BLaER1 treated with 17β-estradiol and CSF1 and Interleukin-3, amounts not matched to agents 10 nM and 100 nM (cell line): Measurements from ENCODE around the gene ZSCAN31.
A peak's percentile ranks its signal among the peaks of the same experiment; 100 is the strongest.

Experiments used
- H3K27ac ChIP-seq, 11 experiments: shearing (Covaris generic); formaldehyde crosslinking; 2 replicates each; pipeline ENCODE4 v1.8.1; 2022
- H3K27me3 ChIP-seq, 11 experiments: shearing (Covaris generic); formaldehyde crosslinking; 2 replicates each; pipeline ENCODE4 v1.8.1; 2022
- H3K36me3 ChIP-seq, 11 experiments: shearing (Covaris generic); formaldehyde crosslinking; 2 replicates each; pipeline ENCODE4 v1.8.1; 2022
- H3K4me1 ChIP-seq, 10 experiments: shearing (Covaris generic); formaldehyde crosslinking; 2 replicates each; pipeline ENCODE4 v1.8.1; 2022
- H3K4me2 ChIP-seq, 11 experiments: shearing (Covaris generic); formaldehyde crosslinking; 2 replicates each; pipeline ENCODE4 v1.8.1; 2022
- H3K4me3 ChIP-seq, 10 experiments: shearing (Covaris generic); formaldehyde crosslinking; 2 replicates each; pipeline ENCODE4 v1.8.1; 2022
- H3K9ac ChIP-seq, 11 experiments: shearing (Covaris generic); formaldehyde crosslinking; 2 replicates each; pipeline ENCODE4 v1.8.1; 2022
- H3K9me3 ChIP-seq, 11 experiments: shearing (Covaris generic); formaldehyde crosslinking; replicated peaks in 1 of 11; 2 replicates each; pipeline ENCODE4 v1.8.1; 2022
- H4K20me1 ChIP-seq, 11 experiments: shearing (Covaris generic); formaldehyde crosslinking; 2 replicates each; pipeline ENCODE4 v1.8.1; 2022
- Cebpa-rat ChIP-seq, 11 experiments: shearing (Covaris generic); IDR thresholded peaks; 2 replicates each; pipeline ENCODE4 v1.8.1; 2022

Gene ZSCAN31

DNA sequence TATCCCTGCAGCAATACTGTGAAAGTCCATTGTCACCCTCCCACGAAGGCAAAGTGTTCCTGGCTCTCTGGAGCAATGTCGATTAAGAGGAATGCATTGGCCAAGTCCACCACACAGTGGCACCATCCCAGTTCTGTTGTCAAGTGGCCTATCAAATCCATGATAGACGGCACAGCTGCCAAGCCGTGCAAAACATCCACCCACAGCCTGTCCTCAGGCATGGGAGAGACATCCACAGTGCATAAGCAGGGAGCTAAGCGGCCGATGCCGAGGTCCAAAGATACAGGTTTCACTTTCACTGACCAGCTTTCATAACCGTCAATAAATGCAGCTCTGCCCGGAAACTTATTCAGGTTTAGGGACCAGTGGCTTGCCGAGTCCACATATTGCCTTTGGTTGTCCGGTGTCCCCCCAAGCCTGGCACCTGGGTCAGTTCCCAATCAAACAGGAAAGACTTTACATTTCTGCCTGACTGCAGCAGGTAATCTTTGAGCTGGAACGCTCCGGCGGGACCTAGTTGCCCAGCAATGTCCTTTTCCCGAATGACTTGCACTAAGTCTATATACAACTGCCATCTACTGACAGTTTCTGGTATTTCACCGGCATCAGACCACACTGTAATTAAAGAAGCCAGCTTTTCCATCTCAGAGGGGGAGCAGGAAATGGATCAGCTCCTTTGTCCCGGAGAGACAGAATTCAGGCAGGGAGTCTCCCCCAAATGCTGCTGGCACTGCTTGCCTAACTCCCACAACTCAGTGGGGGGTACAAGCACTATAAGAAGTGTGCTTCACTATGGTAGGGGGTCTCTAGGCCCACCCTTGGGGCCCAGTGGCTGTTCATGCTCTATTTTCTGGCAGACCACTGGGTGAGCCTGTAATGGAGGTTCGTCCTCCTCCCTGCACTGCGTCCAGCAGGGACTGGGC lies 20.1 kb upstream of the ZSCAN31 start:
- Histone ChIP-seq H3K27ac (peak overlapping the region in 9 of 11 experiments; percentile 27 to 79 (median 69); a peak in 17 of 22 replicates), H3K4me2 (peak overlapping the region; percentile 64 to 89 (median 80)), H4K20me1 (peaks cover 0 to 15% (median 0%) of the 10 kb centered on the region in 11 experiments; a peak in 6 of 22 replicates), H3K9ac (peak overlapping the region; percentile 64 to 80 (median 74)), H3K4me1 (peaks cover 14 to 27% (median 21%) of the 10 kb centered on the region in 10 experiments), H3K27me3 (no peaks in the 10 kb centered on the region), H3K36me3 (peaks cover 2 to 33% (median 21%) of the 10 kb centered on the region in 11 experiments; a peak in 21 of 22 replicates), H3K4me3 (peak overlapping the region; percentile 58 to 78 (median 66)), H3K9me3 (peaks cover 0 to 23% (median 18%) of the 10 kb centered on the region in 11 experiments; a peak in 15 of 22 replicates)
- no peak for TF ChIP-seq Cebpa-rat (IDR thresholded peaks at IDR 0.05)

DNA sequence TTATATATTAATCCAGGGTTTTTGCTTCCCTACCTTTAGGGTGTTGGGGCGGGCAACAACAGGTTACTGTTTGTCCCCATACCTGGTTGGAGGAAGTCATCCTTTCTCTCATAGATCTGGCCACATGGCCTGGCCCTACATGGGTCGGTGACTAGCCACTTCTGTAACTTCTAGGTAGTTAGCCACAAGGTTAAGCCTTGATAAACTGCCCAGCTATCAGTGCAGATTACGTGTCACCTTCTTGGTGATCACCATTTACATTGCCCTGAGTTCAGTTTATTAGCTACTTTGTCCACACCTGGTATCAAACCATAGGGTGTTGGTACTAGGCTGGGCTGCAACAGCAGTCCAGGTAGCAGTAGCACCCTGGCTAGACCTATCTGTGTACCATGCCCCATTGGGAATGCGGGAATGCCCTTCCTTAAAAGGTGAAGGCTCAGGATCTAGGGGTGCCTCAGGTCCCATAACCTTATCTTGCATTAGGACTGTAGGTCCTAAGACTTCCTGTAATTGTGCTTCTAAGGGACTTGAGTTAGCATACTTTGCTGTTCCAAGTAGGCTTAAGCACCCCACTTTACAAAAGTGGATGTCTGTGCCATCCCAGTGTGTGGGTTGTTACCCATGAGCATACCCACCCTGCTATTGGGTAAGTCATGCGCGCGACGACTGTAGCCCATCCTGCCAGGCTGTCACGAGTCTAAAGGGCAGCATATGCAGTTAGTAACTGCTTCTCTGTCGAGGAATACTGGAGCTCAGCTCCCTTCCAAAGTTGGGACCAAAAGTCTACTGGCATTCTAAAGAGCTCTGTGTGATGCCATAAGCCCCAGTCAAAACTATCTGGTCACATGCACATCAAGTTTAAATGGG lies 19.0 kb upstream of the ZSCAN31 start:
- H3K4me2 ChIP-seq = peak overlapping the region; percentile 64 to 89 (median 80)
- H3K9ac ChIP-seq = peak overlapping the region in 6 of 11 experiments; percentile 64 to 80 (median 76); a peak in 6 of 22 replicates
- H3K36me3 ChIP-seq = peaks cover 0 to 25% (median 19%) of the 10 kb centered on the region in 11 experiments; a peak in 20 of 22 replicates
- peaks cover 0 to 23% (median 18%) of the 10 kb centered on the region in 11 experiments; a peak in 15 of 22 replicates for H3K9me3 ChIP-seq
- H4K20me1 ChIP-seq = peaks cover 0 to 15% (median 0%) of the 10 kb centered on the region in 11 experiments; a peak in 6 of 22 replicates
- H3K4me3 ChIP-seq = peak overlapping the region in 5 of 10 experiments; percentile 58 to 71 (median 67); a peak in 4 of 20 replicates
- peaks cover 24 to 36% (median 29%) of the 10 kb centered on the region in 10 experiments for H3K4me1 ChIP-seq
- H3K27ac ChIP-seq = peak overlapping the region in 8 of 11 experiments; percentile 6 to 79 (median 62); a peak in 8 of 22 replicates
- no peak for TF ChIP-seq Cebpa-rat (IDR thresholded peaks at IDR 0.05)
- H3K27me3 ChIP-seq = no peaks in the 10 kb centered on the region

DNA sequence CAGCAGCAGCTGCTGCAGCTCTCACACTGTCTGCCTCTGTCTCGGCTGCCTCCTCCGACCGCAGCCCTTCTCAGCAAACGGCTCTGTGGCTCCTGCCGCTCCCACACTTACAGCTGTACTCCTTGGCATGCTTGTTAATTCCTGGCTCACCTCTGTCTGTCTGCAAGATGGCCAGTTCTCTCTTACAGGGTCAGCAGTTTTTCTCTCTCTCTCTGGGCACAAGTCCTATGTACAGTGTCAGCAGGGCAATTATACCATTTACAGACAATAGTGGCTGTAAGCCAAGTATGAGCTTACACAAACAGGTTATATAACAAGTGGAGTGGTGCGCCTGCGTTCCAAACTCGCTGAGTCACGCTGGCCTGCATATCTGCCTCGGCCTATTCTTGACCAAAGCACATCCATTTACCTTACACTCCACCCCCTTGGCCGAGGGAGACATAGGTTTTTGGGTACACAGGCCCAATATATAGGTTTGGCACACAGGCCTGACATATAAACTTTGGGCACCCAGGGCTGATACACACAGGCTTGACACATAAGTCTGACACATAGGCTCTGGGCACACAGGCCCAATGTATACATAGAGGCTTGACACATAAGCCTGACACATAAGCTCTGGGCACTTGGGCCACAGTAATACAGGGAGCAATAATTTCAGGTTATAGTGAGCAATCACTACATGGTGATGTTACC lies 18.2 kb upstream of the ZSCAN31 start:
- H3K27me3 ChIP-seq = no peaks in the 10 kb centered on the region
- H3K4me3 ChIP-seq = no peak overlapping the region
- no peak for TF ChIP-seq Cebpa-rat (IDR thresholded peaks at IDR 0.05)
- H4K20me1 ChIP-seq = peaks cover 0 to 15% (median 0%) of the 10 kb centered on the region in 11 experiments; a peak in 6 of 22 replicates
- no peak overlapping the region for H3K9ac ChIP-seq
- H3K36me3 ChIP-seq = peaks cover 0 to 18% (median 13%) of the 10 kb centered on the region in 11 experiments; a peak in 18 of 22 replicates
- H3K4me2 ChIP-seq = no peak overlapping the region
- peaks cover 24 to 36% (median 29%) of the 10 kb centered on the region in 10 experiments for H3K4me1 ChIP-seq
- H3K27ac ChIP-seq = no peak overlapping the region
- peaks cover 0 to 23% (median 18%) of the 10 kb centered on the region in 11 experiments; a peak in 15 of 22 replicates for H3K9me3 ChIP-seq

DNA sequence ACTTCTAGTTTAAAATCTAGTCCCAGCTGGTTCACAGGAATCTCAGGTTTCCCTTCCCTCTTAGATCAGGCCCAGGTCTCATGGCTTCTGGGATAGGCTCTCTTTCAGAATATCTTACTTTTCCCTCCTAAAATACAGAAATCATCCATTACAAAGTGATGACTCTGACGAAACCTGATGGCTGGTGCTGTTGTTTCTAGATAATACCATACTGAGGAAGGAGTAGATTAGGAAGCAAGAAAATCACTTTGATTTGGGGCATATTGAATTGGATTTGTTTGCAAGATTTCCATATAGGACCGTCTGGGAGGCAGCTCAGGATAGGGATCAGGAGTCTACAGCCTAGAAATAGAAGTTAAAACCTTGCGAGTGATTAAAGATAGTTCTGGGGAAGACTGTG lies 17.4 kb upstream of the ZSCAN31 start:
- Histone ChIP-seq H3K9ac (no peak overlapping the region), H3K9me3 (peaks cover 0 to 23% (median 18%) of the 10 kb centered on the region in 11 experiments; a peak in 15 of 22 replicates), H3K4me1 (peaks cover 24 to 36% (median 29%) of the 10 kb centered on the region in 10 experiments), H3K4me3 (no peak overlapping the region), H3K36me3 (peaks cover 0 to 16% (median 13%) of the 10 kb centered on the region in 11 experiments; a peak in 15 of 22 replicates), H4K20me1 (peaks cover 0 to 15% (median 0%) of the 10 kb centered on the region in 11 experiments; a peak in 6 of 22 replicates), H3K27ac (no peak overlapping the region), H3K4me2 (no peak overlapping the region), H3K27me3 (no peaks in the 10 kb centered on the region)
- TF ChIP-seq Cebpa-rat (IDR thresholded peaks at IDR 0.05) = no peak

DNA sequence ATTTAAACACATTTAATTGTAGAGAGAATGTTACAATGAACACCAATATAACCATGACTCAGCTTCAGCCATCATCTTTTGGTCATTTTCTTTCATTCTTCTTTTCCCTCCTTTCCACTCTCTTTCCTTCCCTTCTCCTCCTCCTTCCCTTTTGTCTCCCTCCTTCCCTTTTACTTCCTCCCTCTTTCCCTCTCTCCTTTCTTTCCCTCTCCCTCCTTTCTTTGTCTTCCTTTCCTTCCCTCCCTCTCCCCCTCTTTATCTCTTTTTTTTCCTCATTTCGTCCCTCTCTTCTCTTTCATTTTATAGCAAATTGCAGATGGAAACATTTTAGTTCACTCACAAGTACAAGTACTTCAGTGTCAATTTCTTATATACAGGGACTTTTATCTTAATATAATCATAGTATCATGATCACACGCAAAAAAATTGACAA lies 15.6 kb upstream of the ZSCAN31 start:
- no peak for TF ChIP-seq Cebpa-rat (IDR thresholded peaks at IDR 0.05)
- no peaks in the 10 kb centered on the region for H3K27me3 ChIP-seq
- H3K4me3 ChIP-seq = peak overlapping the region in 3 of 10 experiments; percentile 77 to 88 (median 79); a peak in 2 of 20 replicates
- peaks cover 24 to 32% (median 27%) of the 10 kb centered on the region in 10 experiments for H3K4me1 ChIP-seq
- H3K36me3 ChIP-seq = peaks cover 0 to 16% (median 13%) of the 10 kb centered on the region in 11 experiments; a peak in 15 of 22 replicates
- H3K4me2 ChIP-seq = peak overlapping the region; percentile 70 to 93 (median 78)
- H4K20me1 ChIP-seq = peaks cover 0 to 13% (median 0%) of the 10 kb centered on the region in 11 experiments; a peak in 6 of 22 replicates
- H3K27ac ChIP-seq = peak overlapping the region in 1 of 11 experiments; percentile 28; a peak in 2 of 22 replicates
- peaks cover 0 to 23% (median 18%) of the 10 kb centered on the region in 11 experiments; a peak in 15 of 22 replicates for H3K9me3 ChIP-seq
- H3K9ac ChIP-seq = no peak overlapping the region

DNA sequence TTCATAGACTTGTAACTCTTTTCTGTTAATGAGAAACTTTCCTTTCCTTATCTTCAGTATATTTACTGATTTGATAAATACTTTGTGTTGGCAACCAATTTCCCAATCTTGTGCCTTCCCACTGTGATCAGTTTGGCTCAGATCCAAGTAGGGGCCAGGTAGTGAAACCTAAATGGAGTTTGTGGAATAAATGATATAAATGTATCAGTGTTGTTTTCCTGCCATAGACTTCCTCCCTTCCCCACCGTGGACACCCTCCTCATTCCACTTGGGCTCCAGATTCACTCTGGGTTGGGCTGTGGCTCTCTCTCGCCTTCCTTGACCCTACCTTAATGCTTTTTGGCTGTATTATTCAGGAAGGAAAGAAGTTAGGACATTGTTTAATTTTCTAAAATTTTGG lies 15.1 kb upstream of the ZSCAN31 start:
- peaks cover 0 to 10% (median 0%) of the 10 kb centered on the region in 11 experiments; a peak in 2 of 22 replicates for H4K20me1 ChIP-seq
- H3K27ac ChIP-seq = peak overlapping the region in 2 of 11 experiments; percentile 28 to 85; a peak in 2 of 22 replicates
- H3K4me3 ChIP-seq = peak overlapping the region in 8 of 10 experiments; percentile 76 to 88 (median 78); a peak in 12 of 20 replicates
- H3K9ac ChIP-seq = peak overlapping the region in 4 of 11 experiments; percentile 79 to 86 (median 82); a peak in 3 of 22 replicates
- H3K27me3 ChIP-seq = no peaks in the 10 kb centered on the region
- H3K4me1 ChIP-seq = peaks cover 21 to 29% (median 24%) of the 10 kb centered on the region in 10 experiments
- TF ChIP-seq Cebpa-rat (IDR thresholded peaks at IDR 0.05) = no peak
- peaks cover 0 to 16% (median 13%) of the 10 kb centered on the region in 11 experiments; a peak in 15 of 22 replicates for H3K36me3 ChIP-seq
- H3K9me3 ChIP-seq = peaks cover 0 to 23% (median 18%) of the 10 kb centered on the region in 11 experiments; a peak in 15 of 22 replicates
- peak overlapping the region; percentile 70 to 93 (median 78) for H3K4me2 ChIP-seq
